HepG2 (cell line): Measurements from ENCODE around the gene SLC25A47. TPM values are rescaled to one million over a fixed set of nuclear protein-coding genes. Genes with fewer than 3 reads are reported as not detected.
A peak's percentile ranks its signal among the peaks of the same experiment; 100 is the strongest.

Experiments
- CREB1 ChIP-seq, 2 experiments: fragments of 450-650 bp in 1 of 2; IDR thresholded peaks; 2 replicates each; pipeline ENCODE4 v1.6.1; 2016 to 2017; ENCODE audit warnings: control low read depth in 1 of 2, mild to moderate bottlenecking in 1 of 2, missing compliant biosample characterization in 1 of 2, missing genetic modification characterization in 1 of 2
- GRHL1 ChIP-seq: sonication (generic); formaldehyde crosslinking; conservative IDR thresholded peaks from 2 replicates; pipeline ENCODE4 v1.8.0; 2022; ENCODE audit warnings: missing genetic modification reagents
- HDAC1 ChIP-seq: sonication (generic); formaldehyde crosslinking; IDR thresholded peaks from 2 replicates; pipeline ENCODE4 v1.5.1; 2020; ENCODE audit warnings: mild to moderate bottlenecking, missing genetic modification reagents
- KLF11 ChIP-seq: IDR thresholded peaks from 2 replicates; pipeline ENCODE4 v1.6.1; 2016; ENCODE audit warnings: missing compliant biosample characterization
- RAD21 ChIP-seq: fragments of 450-650 bp; formaldehyde crosslinking; IDR thresholded peaks from 2 replicates; pipeline ENCODE4 v1.5.0; 2020; ENCODE audit warnings: mild to moderate bottlenecking
- RFX5 ChIP-seq: IDR thresholded peaks from 2 replicates; pipeline ENCODE4 v1.6.1; 2011; ENCODE audit warnings: low read depth, low read length, improper control_type of control experiment
- SIN3B ChIP-seq: fragments of 150-350 bp; IDR thresholded peaks from 2 replicates; pipeline ENCODE4 v1.6.1; 2014; ENCODE audit warnings: low read length
- ZBTB40 ChIP-seq, 2 experiments: fragments of 450-650 bp in 1 of 2; sonication (generic) in 1 of 2; formaldehyde crosslinking in 1 of 2; IDR thresholded peaks; 2 replicates each; pipeline versions ENCODE4 v1.6.1 to v1.8.0; 2016 to 2022; ENCODE audit warnings: antibody characterized with exemption in 1 of 2, mild to moderate bottlenecking in 1 of 2, missing genetic modification reagents in 1 of 2
- ZHX1 ChIP-seq: sonication (generic); formaldehyde crosslinking; IDR thresholded peaks from 2 replicates; pipeline ENCODE4 v1.8.1; 2022; ENCODE audit warnings: low read depth, mild to moderate bottlenecking, missing genetic modification reagents
- ZNF136 ChIP-seq: sonication (generic); formaldehyde crosslinking; IDR thresholded peaks from 2 replicates; pipeline ENCODE4 v1.8.1; 2022; ENCODE audit warnings: low read depth, mild to moderate bottlenecking, moderate library complexity, missing genetic modification reagents
- ZNF687 ChIP-seq: sonication (generic); formaldehyde crosslinking; IDR thresholded peaks from 2 replicates; pipeline ENCODE4 v1.5.1; 2020; ENCODE audit warnings: mild to moderate bottlenecking, missing genetic modification reagents, moderate library complexity
- polyA plus RNA-seq, 8 experiments: library from polyadenylated mRNA; depleted of rRNA in 3 of 8; stranded (reverse) in 7 of 8; unstranded in 1 of 8; fragments of >200 nt; fragmentation: Illumina TruSeq in 4 of 8; extraction: Trizol in 4 of 8; gene quantifications; 2 replicates each; pipeline versions ENCODE4 v1.2.1 to v1.2.3, GENCODE V29; 2011 to 2016; ENCODE audit warnings: low read depth in 4 of 8, missing spikeins in 1 of 8, mixed read lengths in 1 of 8; ENCODE audit not compliant: insufficient read depth in 1 of 8
- total RNA-seq, 5 experiments: library from RNA; depleted of rRNA; stranded (reverse); fragments of >200 nt; fragmentation: Illumina TruSeq; extraction: Trizol; gene quantifications; 2 replicates each; pipeline ENCODE4 v1.2.3, GENCODE V29; 2016; ENCODE audit warnings: low read depth in 1 of 5

The SLC25A47 gene
- total and polyA plus RNA-seq, 2 of the 13 experiments (the other 11 are each of a cell fraction or from before 2014, with no cell fraction given): 1.0 to 1.7 TPM

- no peak for TF ChIP-seq ZBTB40 (IDR thresholded peaks at IDR 0.05)
- TF ChIP-seq ZBTB40 (CRISPR knock-in tag; IDR thresholded peaks at IDR 0.05): no peak
- TF ChIP-seq ZNF687 (CRISPR knock-in tag): peak; percentile 35; the same call in 1 of the 2 replicates
- no peak for TF ChIP-seq CREB1 (IDR thresholded peaks at IDR 0.05)
- TF ChIP-seq CREB1 (CRISPR knock-in tag; IDR thresholded peaks at IDR 0.05): no peak
- no peak for TF ChIP-seq SIN3B
- no peak for TF ChIP-seq ZNF136 (CRISPR knock-in tag)
- no peak for TF ChIP-seq GRHL1 (CRISPR knock-in tag)
- TF ChIP-seq RAD21 (CRISPR knock-in tag): peak; percentile 58
- TF ChIP-seq ZHX1 (CRISPR knock-in tag): no peak
- no peak for TF ChIP-seq KLF11
- TF ChIP-seq HDAC1: no peak
- no peak for TF ChIP-seq RFX5
Observed at GRCh38 chr14:100303179-100303578, 20.0 kb upstream of the SLC25A47 start (continued).
